Suprapubic skin (tissue), 4 donors: ENCODE results near the gene TNPO2. TPM values are rescaled to one million over a fixed set of nuclear protein-coding genes. Genes with fewer than 3 reads are reported as not detected.

Experiments used
- DNase-seq, 2 donors: peaks; one replicate each; pipeline ENCODE4 v3.0.0-alpha.2; 2019; ENCODE audit warnings: low spot score in 2 of 2
- H3K27ac ChIP-seq: fragments of 200-600 bp; sonication (generic); one replicate; pipeline ENCODE4 v1.5.1; 2019
- H3K27me3 ChIP-seq: fragments of 200-600 bp; sonication (generic); one replicate; pipeline ENCODE4 v1.5.1; 2019
- H3K36me3 ChIP-seq: fragments of 200-600 bp; sonication (generic); one replicate; pipeline ENCODE4 v1.5.1; 2019
- H3K4me1 ChIP-seq: fragments of 200-600 bp; sonication (generic); one replicate; pipeline ENCODE4 v1.5.1; 2019
- H3K4me3 ChIP-seq: fragments of 200-600 bp; sonication (generic); one replicate; pipeline ENCODE4 v1.5.1; 2019; ENCODE audit warnings: mild to moderate bottlenecking
- H3K9me3 ChIP-seq: fragments of 200-600 bp; sonication (generic); one replicate; pipeline ENCODE4 v1.5.1; 2019
- EP300 ChIP-seq: sonication (generic); formaldehyde crosslinking; IDR thresholded peaks from one replicate; pipeline ENCODE4 v1.6.1; 2017; ENCODE audit warnings: antibody characterized with exemption
- POLR2A ChIP-seq, 2 donors: fragments of 450-650 bp; IDR thresholded peaks; one replicate each; pipeline ENCODE4 v1.6.1; 2017; ENCODE audit warnings: antibody characterized with exemption in 2 of 2, mild to moderate bottlenecking in 2 of 2, moderate library complexity in 2 of 2
- POLR2AphosphoS5 ChIP-seq, 3 donors: sonication (generic); formaldehyde crosslinking; IDR thresholded peaks; one replicate each; pipeline ENCODE4 v1.6.1; 2017; ENCODE audit warnings: antibody characterized with exemption in 3 of 3
- WGBS: methylation state at CpG from one replicate; pipeline ENCODE4 v1.1.5; 2018; 5-methylcytosine and 5-hydroxymethylcytosine counted together
- total RNA-seq, 4 donors: library from RNA; depleted of rRNA; stranded (reverse); fragments of >200 nt; gene quantifications; one replicate each; pipeline ENCODE4 v1.1.0, GENCODE V29; 2016
- TF ChIP-seq, protein P1 (sequence below), 2 donors: fragments of 200-600 bp in 1 of 2; fragments of 450-650 bp in 1 of 2; sonication (generic) in 1 of 2; IDR thresholded peaks; one replicate each; pipeline ENCODE4 v1.5.1; 2016 to 2019; ENCODE audit warnings: antibody characterized with exemption in 2 of 2, mild to moderate bottlenecking in 1 of 2, moderate library complexity in 1 of 2

Gene TNPO2
- total RNA-seq, 4 donors from 2014 or later, result 94.6 to 206 (median 110) TPM

DNA sequence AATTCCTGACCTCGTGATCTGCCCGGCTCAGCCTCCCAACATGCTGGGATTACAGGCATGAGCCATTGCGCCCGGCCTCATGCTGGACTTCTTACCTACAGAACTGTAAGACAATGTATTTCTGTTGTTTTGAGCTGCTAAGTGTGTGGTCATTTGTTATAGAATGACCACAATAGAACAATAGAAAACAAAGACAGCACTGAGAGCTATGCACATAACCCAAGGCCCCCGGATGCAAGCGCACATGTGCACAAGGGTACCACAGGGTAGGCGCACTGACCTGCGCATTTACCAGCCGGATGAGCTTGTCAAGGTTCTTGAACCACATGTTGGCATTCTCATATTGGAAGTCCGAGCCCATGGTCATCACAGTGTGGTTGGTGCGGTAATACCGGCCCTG lies 62.8 kb downstream of the TNPO2 start:
- TF ChIP-seq, protein P1, sequence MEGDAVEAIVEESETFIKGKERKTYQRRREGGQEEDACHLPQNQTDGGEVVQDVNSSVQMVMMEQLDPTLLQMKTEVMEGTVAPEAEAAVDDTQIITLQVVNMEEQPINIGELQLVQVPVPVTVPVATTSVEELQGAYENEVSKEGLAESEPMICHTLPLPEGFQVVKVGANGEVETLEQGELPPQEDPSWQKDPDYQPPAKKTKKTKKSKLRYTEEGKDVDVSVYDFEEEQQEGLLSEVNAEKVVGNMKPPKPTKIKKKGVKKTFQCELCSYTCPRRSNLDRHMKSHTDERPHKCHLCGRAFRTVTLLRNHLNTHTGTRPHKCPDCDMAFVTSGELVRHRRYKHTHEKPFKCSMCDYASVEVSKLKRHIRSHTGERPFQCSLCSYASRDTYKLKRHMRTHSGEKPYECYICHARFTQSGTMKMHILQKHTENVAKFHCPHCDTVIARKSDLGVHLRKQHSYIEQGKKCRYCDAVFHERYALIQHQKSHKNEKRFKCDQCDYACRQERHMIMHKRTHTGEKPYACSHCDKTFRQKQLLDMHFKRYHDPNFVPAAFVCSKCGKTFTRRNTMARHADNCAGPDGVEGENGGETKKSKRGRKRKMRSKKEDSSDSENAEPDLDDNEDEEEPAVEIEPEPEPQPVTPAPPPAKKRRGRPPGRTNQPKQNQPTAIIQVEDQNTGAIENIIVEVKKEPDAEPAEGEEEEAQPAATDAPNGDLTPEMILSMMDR (IDR thresholded peaks at IDR 0.05), result no peak
- TF ChIP-seq POLR2AphosphoS5 (IDR thresholded peaks at IDR 0.05), result no peak
- no peak for TF ChIP-seq POLR2A (IDR thresholded peaks at IDR 0.05)
- TF ChIP-seq EP300, result no peak
- Histone ChIP-seq H3K36me3 (peaks cover 81% of the 10 kb centered on the region), H3K27ac (no peak overlapping the region)

DNA sequence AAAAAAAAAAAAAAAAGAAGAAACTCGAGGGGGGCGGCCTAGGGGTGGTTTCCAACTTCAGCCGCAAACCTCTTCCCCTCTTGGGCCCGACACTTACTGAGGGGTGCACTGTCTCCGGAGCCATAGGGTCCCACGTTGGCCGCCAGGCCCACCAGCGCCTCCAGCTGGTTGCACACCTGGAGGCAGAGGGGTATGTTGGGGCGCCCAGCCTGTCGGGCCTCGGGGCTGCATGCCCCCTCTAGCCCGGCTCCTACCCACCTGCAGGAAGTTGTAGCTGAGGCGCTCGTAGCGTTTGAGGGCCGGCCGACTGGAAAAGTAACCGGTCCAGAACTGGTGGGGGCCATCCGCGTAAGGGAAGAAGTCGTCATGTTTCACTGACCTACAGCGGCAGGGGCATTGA lies 65.8 kb downstream of the TNPO2 start:
- 96% methylated on average over 20 of the region's 22 CpGs for WGBS

More for the DNA sequence above, 62.8 kb downstream of the TNPO2 start:
- 97% methylated on average over 12 of the region's 12 CpGs for WGBS
- H3K4me1 ChIP-seq, result peaks cover 8% of the 10 kb centered on the region
- no peaks in the 10 kb centered on the region for H3K27me3 ChIP-seq
- H3K9me3 ChIP-seq, result no peaks in the 10 kb centered on the region
- no peak overlapping the region for H3K4me3 ChIP-seq
- DNase-seq, result no peak

DNA sequence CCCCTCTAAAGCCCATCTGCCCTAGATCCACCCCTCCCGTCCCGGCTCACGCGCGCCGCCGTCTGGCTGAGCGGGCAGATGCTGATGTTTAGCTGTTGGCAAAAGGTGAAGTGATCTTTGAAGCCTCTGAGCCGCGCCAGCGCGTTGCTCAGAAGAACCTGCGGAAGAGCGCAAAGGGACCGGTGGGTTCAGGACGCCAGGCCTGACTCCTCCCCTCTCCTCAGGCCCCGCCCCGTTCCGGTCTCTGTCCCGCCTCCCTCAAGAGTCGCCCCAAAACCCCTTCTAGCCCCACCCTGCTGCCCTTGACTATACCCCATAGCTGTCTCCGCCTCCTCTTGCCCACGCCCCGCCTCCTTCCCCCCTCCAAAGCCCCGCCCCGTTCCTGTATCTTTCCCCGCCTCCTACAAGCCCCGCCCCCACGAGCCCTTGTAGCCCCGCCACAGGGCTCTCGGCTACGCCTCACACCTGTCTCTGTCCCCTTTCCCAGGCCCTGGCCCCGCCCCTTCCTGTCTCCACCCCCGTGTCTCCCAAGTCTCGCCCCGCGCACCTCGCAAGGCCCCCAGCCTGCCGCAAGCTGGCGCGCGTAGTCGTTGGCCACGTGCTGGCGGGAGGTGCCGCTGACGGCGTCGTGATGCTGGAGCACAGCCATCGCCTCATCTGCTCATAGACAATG lies 66.7 kb downstream of the TNPO2 start:
- WGBS, result 75% methylated on average over 50 of the region's 50 CpGs
- Histone ChIP-seq H3K4me1 (no peaks in the 10 kb centered on the region), H3K27me3 (no peaks in the 10 kb centered on the region), H3K27ac (no peak overlapping the region), H3K9me3 (no peaks in the 10 kb centered on the region), H3K36me3 (peaks cover 71% of the 10 kb centered on the region), H3K4me3 (no peak overlapping the region)
- DNase-seq, result no peak
- TF ChIP-seq, protein P1 (IDR thresholded peaks at IDR 0.05), result no peak
- TF ChIP-seq EP300 (no peak), POLR2AphosphoS5 (IDR thresholded peaks at IDR 0.05) (no peak), POLR2A (IDR thresholded peaks at IDR 0.05) (no peak)

More for the DNA sequence above, 65.8 kb downstream of the TNPO2 start:
- Histone ChIP-seq H3K27ac (no peak overlapping the region), H3K4me3 (no peak overlapping the region), H3K27me3 (no peaks in the 10 kb centered on the region), H3K36me3 (peaks cover 78% of the 10 kb centered on the region), H3K9me3 (no peaks in the 10 kb centered on the region), H3K4me1 (no peaks in the 10 kb centered on the region)
- no peak for DNase-seq
- TF ChIP-seq EP300, result no peak
- TF ChIP-seq POLR2AphosphoS5 (IDR thresholded peaks at IDR 0.05), result no peak
- no peak for TF ChIP-seq POLR2A (IDR thresholded peaks at IDR 0.05)
- TF ChIP-seq, protein P1 (IDR thresholded peaks at IDR 0.05), result no peak

DNA sequence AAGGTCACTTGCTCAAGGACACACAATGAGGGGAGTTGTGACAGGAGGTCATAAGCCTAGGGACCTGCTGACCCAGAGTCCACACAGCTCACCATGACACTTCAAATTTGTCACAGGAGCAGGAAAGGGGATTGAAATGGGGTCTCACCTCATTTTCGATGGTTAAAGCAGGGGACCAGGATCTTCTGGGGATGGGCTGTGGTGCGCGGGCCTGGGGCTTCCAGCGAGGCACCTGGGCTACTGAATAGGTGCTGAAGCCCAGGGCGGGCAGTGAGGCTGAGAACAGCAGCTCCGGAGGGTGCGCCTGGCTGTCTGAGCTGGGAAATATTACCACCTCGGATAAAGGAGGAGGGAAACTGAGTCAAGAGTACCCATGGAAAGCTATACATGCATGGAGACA lies 68.2 kb downstream of the TNPO2 start:
- H3K36me3 ChIP-seq, result peaks cover 66% of the 10 kb centered on the region
- no peak overlapping the region for H3K27ac ChIP-seq
- no peaks in the 10 kb centered on the region for H3K4me1 ChIP-seq
- no peaks in the 10 kb centered on the region for H3K9me3 ChIP-seq
- 95% methylated on average over 8 of the region's 8 CpGs for WGBS
- DNase-seq, result no peak
- H3K4me3 ChIP-seq, result no peak overlapping the region
- TF ChIP-seq POLR2AphosphoS5 (IDR thresholded peaks at IDR 0.05) (no peak), POLR2A (IDR thresholded peaks at IDR 0.05) (no peak), EP300 (no peak)
- TF ChIP-seq, protein P1 (IDR thresholded peaks at IDR 0.05), result no peak
- H3K27me3 ChIP-seq, result no peaks in the 10 kb centered on the region

DNA sequence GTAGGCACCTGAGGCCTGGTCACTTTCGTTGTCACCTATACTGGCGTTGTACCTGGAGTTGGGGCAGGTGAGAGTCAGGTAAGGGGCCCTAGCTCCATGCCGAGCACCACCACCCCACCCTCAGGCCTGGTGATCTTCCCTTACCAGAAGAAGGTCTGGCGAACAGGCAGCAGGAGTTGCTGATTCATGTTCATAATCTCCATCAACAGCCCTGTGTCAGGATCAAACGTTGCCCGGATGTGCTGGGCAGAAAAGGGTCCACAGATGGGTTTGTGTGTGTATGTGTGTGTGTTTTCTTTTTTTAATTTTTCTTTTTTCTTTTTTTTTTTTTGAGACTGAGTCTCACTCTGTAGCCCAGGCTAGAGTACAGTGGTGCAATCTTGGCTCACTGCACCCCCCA lies 71.5 kb downstream of the TNPO2 start:
- 98% methylated on average over 6 of the region's 6 CpGs for WGBS
- TF ChIP-seq EP300 (no peak), POLR2AphosphoS5 (IDR thresholded peaks at IDR 0.05) (no peak), POLR2A (IDR thresholded peaks at IDR 0.05) (no peak)
- TF ChIP-seq, protein P1 (IDR thresholded peaks at IDR 0.05), result no peak
- H3K9me3 ChIP-seq, result no peaks in the 10 kb centered on the region
- H3K27ac ChIP-seq, result no peak overlapping the region
- DNase-seq, result no peak
- H3K27me3 ChIP-seq, result no peaks in the 10 kb centered on the region
- no peak overlapping the region for H3K4me3 ChIP-seq
- H3K36me3 ChIP-seq, result peaks cover 38% of the 10 kb centered on the region
- H3K4me1 ChIP-seq, result peaks cover 13% of the 10 kb centered on the region
